ENCODE measurements around the gene TMEM212.
A peak's percentile ranks its signal among the peaks of the same experiment; 100 is the strongest.

TMEM212 gene

DNA sequence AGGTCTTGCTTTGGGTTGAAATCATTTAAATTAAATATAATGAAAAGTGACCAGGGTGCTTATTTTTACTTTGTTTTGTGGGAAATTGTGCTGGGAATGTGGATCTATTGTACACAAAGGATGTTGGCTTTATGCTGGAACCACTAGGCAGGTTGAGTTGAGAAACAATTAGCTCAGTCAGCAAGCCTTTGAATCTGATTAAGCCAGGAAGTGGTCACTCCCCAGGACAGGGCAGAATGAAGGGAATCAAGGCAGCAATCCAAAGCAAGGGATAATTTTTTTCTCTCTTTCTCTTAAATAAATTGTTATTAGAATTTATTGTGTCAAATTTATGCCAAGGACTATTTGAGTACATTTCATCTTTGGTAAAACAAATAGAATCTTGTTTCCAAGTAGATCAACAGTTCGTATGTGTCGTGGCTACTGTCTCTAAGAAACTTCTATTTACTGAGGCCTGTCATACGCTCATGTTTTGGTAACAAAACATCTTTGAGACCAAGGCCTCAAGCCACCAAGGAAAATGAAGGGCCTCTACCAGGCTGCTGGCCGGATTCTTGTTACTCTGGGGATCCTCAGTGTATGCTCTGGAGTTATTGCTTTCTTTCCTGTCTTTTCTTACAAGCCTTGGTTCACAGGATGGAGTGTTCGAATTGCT, at the start of gene TMEM212:
Gene TMEM212 (plus strand): TSS at position 486 of the 655 bp plus-strand sequence. CDS start 35 bp downstream, at position 521.
- no peak for DNase-seq (ENCODE audit: low read depth)

DNA sequence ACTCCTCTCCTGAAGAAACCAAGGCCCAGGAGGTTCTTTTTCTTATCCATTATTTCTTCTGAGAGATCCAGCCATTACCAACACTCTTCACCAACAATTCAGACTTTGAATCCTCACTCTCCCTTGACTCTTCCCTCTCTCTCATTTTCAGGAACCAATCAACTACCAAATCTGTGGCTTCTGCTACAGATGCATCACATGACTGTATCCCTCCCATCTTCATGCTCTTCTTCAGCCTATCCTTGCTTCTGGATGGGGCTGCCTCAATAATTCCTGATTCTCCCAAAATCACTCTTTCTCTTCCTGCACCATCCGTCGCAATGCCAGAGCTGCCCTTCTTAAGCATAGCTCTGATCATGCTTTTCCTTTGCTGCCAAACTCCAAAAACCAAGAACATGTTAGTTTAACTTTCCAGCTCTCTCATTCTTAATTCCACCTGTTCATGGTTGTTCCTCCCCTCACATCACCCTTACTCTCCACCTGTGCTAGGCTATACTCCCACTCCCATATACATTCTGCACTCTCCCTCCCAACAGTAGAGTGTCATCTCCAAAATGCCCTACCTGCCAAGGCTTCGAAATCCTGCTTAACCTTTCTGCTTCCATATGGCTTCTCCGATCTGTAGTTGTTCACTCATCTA, 46.4 kb upstream of the TMEM212 start:
- DNase-seq (ENCODE audit: low read depth): no peak

DNA sequence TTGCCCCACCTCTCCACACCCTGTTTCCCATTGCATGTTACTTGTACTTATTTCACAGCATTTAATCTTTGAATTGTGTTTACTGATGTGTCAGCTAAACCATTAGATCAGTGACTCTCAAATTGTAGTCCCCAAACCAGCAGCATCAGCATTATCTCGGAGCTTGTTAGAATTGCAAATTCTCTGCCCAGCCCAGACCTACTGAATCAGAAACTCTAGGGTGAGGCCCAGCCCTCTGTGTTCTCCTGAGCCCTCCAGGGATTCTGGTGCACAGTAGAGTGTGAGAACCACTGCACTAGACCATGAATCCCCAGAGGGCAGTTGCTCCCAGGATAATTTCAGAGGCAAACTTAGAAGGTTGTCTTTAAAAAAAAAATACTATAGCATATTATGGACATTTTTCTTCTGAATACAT, 45.9 kb upstream of the TMEM212 start:
- DNase-seq (ENCODE audit: low read depth): no peak

DNA sequence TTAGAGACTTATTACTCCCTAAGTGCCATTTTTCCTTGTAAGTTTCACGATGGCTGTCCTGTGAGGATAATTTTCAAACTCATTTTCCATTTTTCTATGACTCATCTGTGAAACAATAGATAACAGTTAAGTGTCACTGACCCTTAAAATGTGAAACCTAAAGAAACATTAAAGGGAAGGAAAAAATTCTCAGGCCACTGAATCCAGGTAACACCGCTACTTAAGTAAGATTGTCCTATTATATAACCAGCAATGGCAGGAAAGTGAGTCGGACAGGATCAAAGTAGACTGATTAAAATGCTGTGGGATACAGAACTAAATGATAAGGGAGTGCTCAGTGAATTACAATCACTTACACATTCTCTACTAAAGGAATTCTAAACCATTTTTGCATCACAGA, 45.3 kb upstream of the TMEM212 start:
- no peak for DNase-seq (ENCODE audit: low read depth)

DNA sequence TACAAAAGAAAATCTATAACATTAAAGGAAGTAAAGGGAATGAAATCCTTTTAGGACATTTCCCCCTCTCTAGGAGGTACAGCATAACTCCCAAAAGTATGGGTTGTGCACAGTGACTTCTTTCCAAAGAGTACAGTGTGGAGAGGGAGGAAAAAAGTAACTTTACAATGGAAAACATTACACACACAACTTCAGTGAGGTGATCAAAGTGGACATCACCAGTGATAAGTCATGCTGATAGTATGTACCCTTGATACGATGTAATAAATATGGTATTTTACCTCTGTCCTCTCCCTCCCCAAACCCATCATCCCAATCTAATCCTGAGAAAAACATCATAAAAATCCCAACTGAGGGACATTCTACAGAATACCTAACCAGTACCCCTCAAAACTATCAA, 43.6 kb upstream of the TMEM212 start:
- DNase-seq (ENCODE audit: low read depth): no peak

DNA sequence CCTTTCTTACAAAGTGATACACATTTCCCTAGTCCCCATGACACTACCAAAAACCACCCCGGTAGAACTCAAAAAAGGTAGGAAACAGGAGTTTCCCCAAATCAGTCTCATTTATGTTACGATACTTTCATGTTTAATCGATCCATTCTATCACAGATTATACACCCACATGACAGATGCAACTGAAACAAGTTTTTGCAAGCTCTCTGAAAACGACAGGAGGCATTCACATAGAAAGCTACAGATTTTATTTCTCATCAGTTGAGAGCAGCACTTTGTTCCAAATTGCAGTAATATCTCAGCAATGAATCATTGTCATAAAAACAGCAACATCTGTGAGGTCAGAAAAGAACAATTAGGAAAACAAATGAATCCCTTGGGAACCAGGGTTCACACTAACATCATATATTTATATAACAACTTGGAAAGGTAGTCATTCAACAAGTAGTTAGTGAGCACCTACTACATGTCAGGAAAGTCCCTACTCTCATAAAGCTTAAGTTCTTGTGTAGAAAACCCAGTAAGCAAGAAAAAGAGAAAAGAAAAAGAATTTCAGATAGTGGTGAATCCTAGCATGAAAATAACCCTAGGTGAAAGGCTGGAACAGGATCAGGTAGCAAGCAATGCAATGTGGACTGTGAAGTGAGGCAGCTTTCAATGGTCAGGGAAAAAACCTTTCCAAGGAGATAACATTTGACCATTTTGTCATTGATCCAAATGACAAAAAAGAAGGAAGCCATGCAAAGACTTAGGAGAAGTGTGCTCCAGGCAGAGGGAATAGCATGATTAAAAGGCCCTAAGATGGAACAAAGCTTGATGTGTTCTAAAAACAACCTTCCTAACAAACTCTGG, 41.2 kb upstream of the TMEM212 start:
- DNase-seq (ENCODE audit: low read depth): no peak

DNA sequence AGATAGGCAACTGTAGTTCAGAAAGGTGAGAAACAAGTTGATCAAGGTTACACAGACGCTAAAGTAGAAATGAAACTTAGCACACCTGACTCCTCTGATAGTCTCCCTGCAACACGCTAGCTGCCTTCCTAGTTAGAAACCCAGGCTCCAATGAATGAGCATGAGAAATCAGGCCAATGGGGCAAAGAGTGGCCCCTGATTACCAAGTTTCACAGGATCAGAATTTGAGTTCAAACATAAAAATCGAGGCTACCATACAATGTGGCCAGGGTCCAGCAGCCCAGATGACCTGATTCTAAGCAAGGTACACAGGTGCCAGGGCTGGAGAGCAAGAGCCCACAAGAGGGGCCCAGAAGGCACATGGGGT, 40.6 kb upstream of the TMEM212 start:
- DNase-seq (ENCODE audit: low read depth): no peak

DNA sequence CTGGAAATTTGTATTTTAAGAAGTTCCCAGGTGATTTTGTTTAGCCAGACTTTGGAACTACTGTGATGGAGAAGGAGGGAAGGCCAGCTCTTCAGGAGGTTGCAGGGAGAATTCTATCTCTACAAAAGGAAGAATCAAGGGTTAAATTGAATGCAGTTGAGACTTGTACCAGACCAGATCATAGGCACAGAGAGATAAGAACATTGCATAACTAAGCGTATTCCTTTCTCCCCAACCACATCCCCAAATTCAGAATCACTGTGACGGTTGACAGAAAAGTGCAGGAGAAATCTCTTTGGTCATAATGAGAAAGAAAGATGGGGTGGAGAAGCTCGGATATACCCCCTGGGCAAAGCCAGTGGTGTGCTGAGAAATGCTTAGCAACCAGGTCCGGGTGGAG, 40.1 kb upstream of the TMEM212 start:
- no peak for DNase-seq (ENCODE audit: low read depth)

DNA sequence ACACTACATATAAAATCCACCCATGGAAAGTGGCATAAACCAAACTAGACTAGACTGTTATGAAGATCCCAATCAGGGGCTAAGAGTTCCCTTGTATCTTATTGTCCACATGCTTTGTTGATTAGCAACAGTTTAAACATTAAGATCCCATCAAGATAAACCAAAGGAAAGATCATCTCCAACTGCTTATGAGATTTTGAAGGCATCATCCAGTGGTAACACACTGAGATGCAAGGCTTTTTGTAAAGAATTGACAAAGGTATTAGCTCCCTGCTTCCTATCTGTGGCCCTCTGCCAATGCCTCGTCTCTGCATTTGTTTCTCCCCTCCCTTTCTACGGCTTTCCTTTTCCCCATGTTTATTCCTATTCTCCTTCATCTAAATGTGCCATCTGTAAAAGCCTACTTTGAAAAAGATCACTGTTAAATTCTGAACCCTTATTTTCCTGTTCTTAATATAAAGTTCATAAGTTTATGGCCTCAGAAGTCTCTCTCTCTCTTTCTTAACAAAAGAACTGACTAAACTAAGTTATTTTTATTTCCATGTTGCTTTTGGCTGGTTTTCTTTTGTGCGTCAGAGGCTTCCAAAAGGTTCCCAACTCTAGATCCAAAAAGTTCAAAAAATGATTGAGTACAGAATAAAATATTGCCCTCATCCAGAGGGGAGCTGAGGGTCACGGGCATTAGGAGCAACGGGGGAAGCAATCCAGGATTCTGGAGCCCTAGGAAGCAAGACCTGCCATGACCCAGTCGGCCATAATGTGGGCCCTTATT, 38.3 kb upstream of the TMEM212 start:
- no peak for DNase-seq (ENCODE audit: low read depth)

DNA sequence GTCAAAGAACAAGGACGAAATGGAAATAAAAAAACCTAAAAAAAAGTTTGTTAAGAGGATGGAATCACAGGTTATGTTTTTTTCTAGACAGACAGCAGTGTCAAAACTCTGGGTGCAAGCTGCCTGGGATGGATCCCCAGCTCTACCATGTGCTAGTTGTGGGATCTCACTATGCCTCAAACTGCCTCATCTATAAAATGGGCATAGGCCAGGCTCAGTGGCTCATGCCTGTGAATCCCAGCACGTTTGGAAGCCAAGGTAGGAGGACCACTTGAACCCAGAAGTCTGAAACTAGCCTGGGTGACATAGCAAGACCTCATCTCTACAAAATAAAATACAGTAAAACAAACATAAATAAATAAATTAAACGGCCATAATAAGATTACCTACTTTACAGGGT, 37.5 kb upstream of the TMEM212 start:
- no peak for DNase-seq (ENCODE audit: low read depth)

DNA sequence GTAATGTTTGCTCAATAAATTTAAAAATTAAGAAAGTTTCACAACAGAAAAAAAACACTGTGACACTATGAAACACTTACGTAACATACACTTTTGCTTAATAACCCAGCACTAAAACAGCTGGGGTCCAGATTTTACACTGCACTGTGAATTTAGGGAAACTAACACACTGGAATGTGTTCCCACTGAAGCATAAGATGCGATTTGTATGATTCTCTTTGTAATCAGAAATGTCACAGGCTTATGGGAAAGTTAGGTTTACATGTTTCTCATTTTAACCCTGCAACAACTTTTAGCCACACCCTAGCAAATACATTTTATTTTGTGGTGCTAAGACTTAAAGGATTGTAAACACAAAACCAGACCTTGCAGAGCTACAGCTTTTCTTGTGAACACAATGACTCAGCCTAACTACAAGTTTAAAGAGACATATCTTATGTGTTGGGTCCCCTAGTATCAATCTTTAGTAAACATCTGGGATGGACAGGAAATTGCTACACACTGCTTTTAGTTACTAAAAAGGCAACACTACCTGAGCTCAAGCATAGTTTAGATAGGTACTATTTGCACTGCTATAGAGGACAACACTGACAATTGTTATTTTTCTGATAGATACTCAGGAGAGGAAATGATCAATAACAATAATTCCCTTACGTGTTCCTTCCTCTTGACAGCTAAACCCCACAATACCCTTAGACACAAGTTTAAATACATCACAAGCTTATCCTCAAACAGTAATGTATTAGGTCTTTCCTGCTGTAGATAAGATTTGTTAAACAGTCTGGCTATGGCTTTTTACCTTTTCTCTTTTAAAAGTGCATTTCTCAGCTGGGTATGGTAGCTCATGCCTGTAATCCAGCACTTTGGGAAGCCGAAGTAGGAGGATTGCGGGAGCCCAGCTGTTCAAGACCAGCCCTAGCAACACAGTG, 36.7 kb upstream of the TMEM212 start:
- DNase-seq (ENCODE audit: low read depth): no peak

DNA sequence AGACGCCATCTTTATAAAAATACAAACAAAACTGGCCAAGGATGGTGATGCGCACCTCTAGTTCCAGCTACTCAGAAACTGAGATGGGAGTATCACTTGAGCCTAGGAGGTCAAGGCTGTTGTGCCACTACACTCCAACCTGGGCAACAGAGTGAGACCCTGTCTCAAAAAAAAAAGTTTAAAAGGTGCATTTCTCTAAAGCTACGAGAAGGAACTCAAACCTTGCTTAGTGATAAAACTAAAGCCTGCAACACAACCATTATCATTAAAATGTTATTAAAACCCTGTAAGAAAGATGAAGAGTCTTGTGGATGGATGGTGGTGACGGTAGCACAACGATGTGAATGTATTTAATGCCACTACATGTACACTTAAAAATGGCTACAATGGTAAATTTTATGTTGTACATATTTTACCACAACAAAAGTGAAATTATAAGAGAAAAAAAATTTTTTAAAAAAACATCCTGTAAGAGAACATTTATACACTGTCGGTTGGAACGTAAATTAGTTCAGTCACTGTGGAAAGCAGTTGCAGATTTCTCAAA, 35.9 kb upstream of the TMEM212 start:
- DNase-seq (ENCODE audit: low read depth): no peak

DNA sequence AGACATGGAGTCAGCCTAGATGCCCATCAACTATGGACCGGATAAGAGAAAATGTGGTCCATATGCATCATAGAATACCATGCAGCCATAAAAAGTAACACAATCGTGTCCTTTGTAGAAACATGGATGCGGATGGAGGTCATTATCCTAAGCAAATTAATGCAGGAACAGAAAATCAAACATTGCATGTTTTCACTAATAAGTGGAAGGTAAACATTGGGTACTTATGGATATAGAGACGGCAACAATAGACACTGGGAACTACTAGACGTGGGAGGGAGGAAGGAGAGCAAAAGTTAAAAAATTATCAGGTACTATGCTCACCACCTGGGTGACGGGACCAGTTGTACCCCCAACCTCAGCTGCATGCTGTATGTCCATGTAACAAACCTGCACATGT, 35.3 kb upstream of the TMEM212 start:
- no peak for DNase-seq (ENCODE audit: low read depth)

DNA sequence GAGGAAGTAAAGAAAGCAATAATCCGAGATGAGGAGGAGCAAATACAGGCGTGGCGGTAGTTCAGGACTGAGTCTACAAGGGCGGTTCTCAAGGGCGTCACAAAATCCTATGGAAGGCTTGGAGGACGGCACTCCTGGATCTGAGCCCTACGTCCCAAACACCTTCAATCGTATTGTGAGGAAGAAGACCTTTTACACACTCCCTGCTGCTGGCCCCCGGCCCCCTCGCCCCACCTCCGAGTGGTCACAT, 33.6 kb upstream of the TMEM212 start:
- no peak for DNase-seq (ENCODE audit: low read depth)

DNA sequence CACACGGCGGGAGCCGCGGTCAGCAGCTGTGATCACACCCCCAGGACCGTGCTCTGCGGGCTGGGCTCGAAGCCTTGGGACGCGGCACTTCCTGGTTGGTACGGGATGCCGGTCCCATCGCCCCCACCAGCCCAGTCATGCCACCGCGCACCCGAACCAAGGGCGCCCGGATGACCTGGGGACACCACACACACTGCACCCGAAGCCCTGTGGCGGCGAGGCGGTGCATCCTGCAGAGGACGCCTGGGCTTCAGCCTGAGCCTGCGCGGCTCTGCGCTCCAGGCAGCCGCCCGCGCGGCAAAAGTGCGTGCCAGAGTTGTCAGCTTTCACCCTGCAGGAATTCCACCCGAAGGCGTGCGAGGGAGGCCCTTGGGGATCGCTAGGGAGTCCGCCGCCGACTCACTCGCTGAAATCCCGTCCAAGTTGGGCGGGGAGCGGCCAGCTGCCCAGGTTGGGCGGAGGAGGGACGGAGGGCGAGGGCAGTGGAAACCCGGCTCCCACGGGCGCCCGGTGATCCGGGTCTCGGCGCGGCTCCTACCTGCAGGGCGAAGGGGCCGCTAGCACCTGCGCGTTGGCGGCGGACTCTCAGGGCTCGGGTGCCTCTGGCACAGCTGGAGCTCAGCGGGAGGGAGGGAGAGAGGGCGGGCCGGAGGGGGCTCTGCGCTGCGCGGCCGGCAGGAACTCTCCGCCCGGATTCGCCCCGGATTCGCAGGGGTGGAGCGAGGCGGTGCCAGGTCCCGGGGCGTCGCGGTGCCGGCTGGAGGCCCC, 33.1 kb upstream of the TMEM212 start, which contains the start of gene PLD1:
Gene PLD1 (minus strand): TSS at position 623 of the 768 bp plus-strand sequence. CDS start 72,432 bp downstream, outside the sequence.
- peak; percentile 24 for DNase-seq (ENCODE audit: low read depth)

DNA sequence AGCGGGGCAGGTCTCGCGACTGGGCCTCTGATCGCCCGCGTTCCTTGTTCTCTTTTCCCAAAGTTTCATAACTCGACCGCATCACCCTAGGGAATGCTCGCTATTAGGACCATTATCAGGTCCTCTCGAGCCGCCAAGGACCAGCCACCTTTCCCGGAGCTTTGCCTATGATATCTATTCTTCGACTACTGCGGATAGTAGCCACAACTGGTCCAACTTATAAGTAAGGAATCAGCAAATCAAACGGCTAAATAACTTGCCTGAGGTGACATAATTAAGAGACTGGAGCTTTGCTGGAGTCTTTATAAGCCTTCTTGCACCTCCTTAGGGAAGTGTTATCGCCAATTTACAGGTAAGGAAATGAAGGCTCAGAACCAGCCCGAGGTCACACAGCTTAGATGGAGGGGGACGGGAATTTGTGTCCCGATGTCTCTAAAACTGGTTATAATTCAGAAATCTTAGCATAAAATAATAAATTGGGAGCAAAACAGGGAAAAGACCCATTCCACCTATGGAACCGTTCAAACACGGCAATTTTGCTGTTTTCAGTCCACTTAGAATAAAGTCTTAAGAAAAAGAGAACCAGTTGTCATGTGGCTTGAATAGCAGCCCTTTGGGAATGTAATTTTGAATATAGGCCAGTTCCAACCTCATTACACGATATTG, 32.4 kb upstream of the TMEM212 start:
- no peak for DNase-seq (ENCODE audit: low read depth)

DNA sequence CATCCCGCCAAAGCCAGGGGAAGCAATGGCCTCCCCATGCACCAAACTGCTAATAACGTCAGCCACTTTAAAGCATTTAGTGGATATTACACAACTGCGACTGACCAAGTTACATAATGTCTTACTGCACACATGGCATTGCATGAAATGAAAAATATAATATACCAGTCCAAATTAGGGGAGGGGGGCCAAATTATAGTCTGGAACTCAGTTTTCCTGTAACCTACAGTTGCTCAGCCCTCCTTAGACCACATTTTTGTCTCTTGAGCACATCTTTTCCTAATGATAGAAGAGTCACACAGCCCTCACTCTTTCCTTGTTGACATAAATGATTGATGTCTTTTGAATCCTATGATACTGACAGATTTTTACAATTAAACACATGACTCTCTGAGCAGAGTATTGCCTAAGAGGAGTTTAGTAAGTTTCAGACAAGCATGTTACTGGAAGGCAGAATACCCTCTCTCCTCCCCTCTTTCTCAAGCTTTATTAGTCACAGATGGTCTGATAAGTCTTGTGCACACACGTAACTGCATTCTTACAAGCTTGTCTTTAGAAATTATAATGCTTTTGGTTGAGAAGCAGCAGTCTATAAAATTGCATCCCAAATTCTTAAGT, 31.7 kb upstream of the TMEM212 start:
- no peak for DNase-seq (ENCODE audit: low read depth)

DNA sequence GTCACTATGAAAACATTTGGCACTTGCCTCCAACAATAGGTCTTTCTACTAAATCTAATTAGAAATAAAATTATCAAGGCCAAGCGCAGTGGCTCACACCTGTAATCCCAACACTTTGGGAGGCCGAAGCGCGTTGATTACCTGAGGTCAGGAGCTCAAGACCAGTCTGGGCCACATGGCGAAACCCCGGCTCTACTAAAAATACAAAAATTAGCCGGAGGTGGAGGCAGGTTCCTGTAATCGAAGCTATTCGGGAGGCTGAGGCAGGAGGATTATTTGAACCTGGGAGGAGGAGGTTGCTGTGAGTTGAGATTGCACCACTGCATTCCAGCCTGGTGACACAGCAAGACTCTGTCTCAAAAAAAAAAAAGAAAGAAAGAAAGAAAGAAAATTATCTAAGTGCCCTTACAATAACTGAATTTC, 31.2 kb upstream of the TMEM212 start:
- DNase-seq (ENCODE audit: low read depth): no peak

DNA sequence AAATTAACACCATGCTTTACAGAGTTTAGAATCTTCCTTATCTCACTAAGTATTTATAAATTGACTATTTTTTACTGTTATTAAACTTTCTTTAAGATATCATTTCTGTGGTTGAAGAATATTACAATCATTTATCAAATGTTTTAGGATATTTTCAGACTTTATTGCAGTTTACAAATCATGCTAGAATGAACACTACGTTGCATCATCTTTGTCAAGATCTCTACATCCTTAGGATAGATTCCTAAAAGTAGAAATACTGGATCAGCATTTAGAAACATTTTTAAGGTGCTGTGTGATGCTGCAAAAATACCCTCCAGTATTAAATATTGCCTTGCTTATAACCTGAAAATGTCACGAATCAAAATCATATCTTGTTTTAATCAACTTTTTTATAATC, 30.3 kb upstream of the TMEM212 start:
- no peak for DNase-seq (ENCODE audit: low read depth)

All from stimulated activated CD8-positive, alpha-beta memory T cell treated with anti-CD3 and anti-CD28 coated beads, Interleukin-15, amount 100 ng/mL, for 24 hours (primary cell).